Articular chondrocyte of knee joint (primary cell): ENCODE measurements around the gene IGFBP3. TPM values are rescaled to one million over a fixed set of nuclear protein-coding genes. Genes with fewer than 3 reads are reported as not detected.

Experiments
- total RNA-seq: library from RNA; depleted of rRNA; stranded (reverse); fragments of >200 nt; gene quantifications from 2 replicates; pipeline ENCODE4 v1.2.3, GENCODE V29; 2012

IGFBP3 gene, protein sequence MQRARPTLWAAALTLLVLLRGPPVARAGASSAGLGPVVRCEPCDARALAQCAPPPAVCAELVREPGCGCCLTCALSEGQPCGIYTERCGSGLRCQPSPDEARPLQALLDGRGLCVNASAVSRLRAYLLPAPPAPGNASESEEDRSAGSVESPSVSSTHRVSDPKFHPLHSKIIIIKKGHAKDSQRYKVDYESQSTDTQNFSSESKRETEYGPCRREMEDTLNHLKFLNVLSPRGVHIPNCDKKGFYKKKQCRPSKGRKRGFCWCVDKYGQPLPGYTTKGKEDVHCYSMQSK
- 24,093 and 26,004 TPM in 2 replicates for total RNA-seq

GRCh38 chr7:45920502-45921380 is at the start of gene IGFBP3:
Gene IGFBP3, minus strand, starts transcription at chr7:45921272. Its CDS starts 132 bp downstream, at chr7:45921140.

GRCh38 chr7:45888185-45888992 is 32.7 kb downstream of the IGFBP3 start, which contains the start of gene IGFBP1:
Gene IGFBP1, plus strand, starts transcription at chr7:45888488. Its CDS starts 165 bp downstream, at chr7:45888653.

GRCh38 chr7:45873035-45873354 is 48.1 kb downstream of the IGFBP3 start, which contains the start of gene CCDC201:
Gene CCDC201, minus strand, starts transcription at chr7:45873082. Its CDS starts 75 bp downstream, at chr7:45873007.

Other genes starting within 250 kb of the IGFBP3 start
- gene CCDC201, start 48.2 kb downstream of the IGFBP3 start, total RNA-seq, result not detected in 2 replicates
- gene IGFBP1, start 32.8 kb downstream of the IGFBP3 start, total RNA-seq, result 9.3 and 20.5 TPM in 2 replicates